ENCODE measurements around the gene GALNS. TPM values are rescaled to one million over a fixed set of nuclear protein-coding genes. Genes with fewer than 3 reads are reported as not detected.
A peak's percentile ranks its signal among the peaks of the same experiment; 100 is the strongest.

The GALNS gene
- total and polyA plus RNA-seq, 2 of the 13 experiments (the other 11 are each of a cell fraction or from before 2014, with no cell fraction given): 9.2 to 9.8 TPM

- TF ChIP-seq ZNF768 (CRISPR knock-in tag; IDR thresholded peaks at IDR 0.05) (peak; percentile 60; the same call in 1 of the 2 replicates), KDM5B (CRISPR knock-in tag; IDR thresholded peaks at IDR 0.05; ENCODE audit: borderline replicate concordance) (peak; percentile 89), E2F1 (CRISPR knock-in tag; IDR thresholded peaks at IDR 0.05) (peak; percentile 72; the same call in 1 of the 2 replicates), RXRA (CRISPR knock-in tag; IDR thresholded peaks at IDR 0.05) (peak; percentile 76; the same call in 1 of the 2 replicates), CHCHD3 (CRISPR knock-in tag; IDR thresholded peaks at IDR 0.05) (no peak), ZNF746 (CRISPR knock-in tag; IDR thresholded peaks at IDR 0.05) (0 out of 2 replicates have a peak, but pooled peaks have one; percentile 2), GLI4 (CRISPR knock-in tag; IDR thresholded peaks at IDR 0.05; ENCODE audit: borderline replicate concordance) (no peak; the same call in 1 of the 2 replicates), NAIF1 (CRISPR knock-in tag; IDR thresholded peaks at IDR 0.05; ENCODE audit: borderline replicate concordance) (peak; percentile 59; the same call in 1 of the 2 replicates), PREB (CRISPR knock-in tag; IDR thresholded peaks at IDR 0.05) (no peak), CENPT (CRISPR knock-in tag; IDR thresholded peaks at IDR 0.05; ENCODE audit: low read depth) (no peak), ZNF292 (CRISPR knock-in tag; IDR thresholded peaks at IDR 0.05; ENCODE audit: borderline replicate concordance, low read depth) (no peak), SCMH1 (CRISPR knock-in tag; IDR thresholded peaks at IDR 0.05; ENCODE audit: borderline replicate concordance) (no peak), ZBTB4 (CRISPR knock-in tag; IDR thresholded peaks at IDR 0.05; ENCODE audit: borderline replicate concordance) (peak; percentile 66; the same call in 1 of the 2 replicates), ZMYM3 (CRISPR knock-in tag; IDR thresholded peaks at IDR 0.05) (no peak), ZBTB7B (CRISPR knock-in tag; IDR thresholded peaks at IDR 0.05) (no peak), SIN3A (IDR thresholded peaks at IDR 0.05; ENCODE audit: borderline replicate concordance, low read depth, low read length) (peak; percentile 92; the same call in 1 of the 2 replicates), ZNF10 (CRISPR knock-in tag; IDR thresholded peaks at IDR 0.05; ENCODE audit: borderline replicate concordance, low read depth) (no peak), PHF5A (CRISPR knock-in tag; IDR thresholded peaks at IDR 0.05; ENCODE audit: low read depth, unreplicated experiment) (no peak), ARID2 (CRISPR knock-in tag; IDR thresholded peaks at IDR 0.05; ENCODE audit: borderline replicate concordance) (no peak), IKZF1 (IDR thresholded peaks at IDR 0.05) (no peak), NR2C2 (CRISPR knock-in tag; IDR thresholded peaks at IDR 0.05; ENCODE audit: borderline replicate concordance) (peak; percentile 64), KDM2A (CRISPR knock-in tag; IDR thresholded peaks at IDR 0.05; ENCODE audit: borderline replicate concordance, low read depth) (peak; percentile 88), KLF16 (CRISPR knock-in tag; IDR thresholded peaks at IDR 0.05) (peak in 1 of 2 experiments; percentile 68; a peak in 1 of 4 replicates)
Measured at GRCh38 chr16:88856828-88857727, at the start of gene GALNS, which contains the start of gene TRAPPC2L (continued).
